A549 (cell line): ENCODE measurements around the gene TCF20. TPM values are rescaled to one million over a fixed set of nuclear protein-coding genes. Genes with fewer than 3 reads are reported as not detected.

Experiments
- ATAC-seq, 2 experiments: fragments of 200-7000 bp in 1 of 2; fragments of >200 bp in 1 of 2; cut with Nextera tagmentation in 1 of 2; cut with Tn5 transposase in 1 of 2; 3 replicates each; pipeline versions ENCODE4 v1.8.0 to v1.9.1; 2018 to 2020; ENCODE audit warnings: mild to moderate bottlenecking in 1 of 2, moderate library complexity in 1 of 2
- CTCF ChIA-PET: fragments of 300-600 bp; sonication (Branson Sonifier 250); formaldehyde crosslinking; extraction: SDS; loops from one replicate; lab custom pipeline; 2021; ENCODE audit warnings: antibody characterized with exemption, inconsistent platforms; lab: Yijun Ruan, JAX
- POLR2A ChIA-PET: fragments of 350-600 bp; formaldehyde crosslinking; extraction: SDS; loops from one replicate; lab custom pipeline; 2021; ENCODE audit warnings: antibody characterized with exemption, inconsistent platforms; lab: Yijun Ruan, JAX
- DNase-seq, 2 experiments: peaks; one replicate each; pipeline versions ENCODE4 v3.0.0 to v3.0.0-alpha.2; 2011 to 2016; ENCODE audit warnings: low read depth in 1 of 2, low spot score in 1 of 2
- FAIRE-seq: peaks from 2 replicates; lab custom pipeline; 2011; peaks lifted over from hg19 to GRCh38; lab: Jason Lieb, UNC
- H3K27ac ChIP-seq, 2 experiments: fragments of >200 bp; sonication (Bioruptor Twin); formaldehyde crosslinking; 3 replicates each; pipeline ENCODE4 v1.5.1; 2016 to 2017
- H3K4me1 ChIP-seq: fragments of >200 bp; sonication (Bioruptor Twin); formaldehyde crosslinking; 3 replicates; pipeline ENCODE4 v1.6.1; 2016
- H3K4me2 ChIP-seq: fragments of >200 bp; sonication (Bioruptor Twin); formaldehyde crosslinking; 3 replicates; pipeline ENCODE4 v1.6.1; 2016
- H3K4me3 ChIP-seq: fragments of >200 bp; sonication (Bioruptor Twin); formaldehyde crosslinking; 3 replicates; pipeline ENCODE4 v1.5.1; 2016
- H3K9me3 ChIP-seq: fragments of >200 bp; sonication (Bioruptor Twin); formaldehyde crosslinking; 3 replicates; pipeline ENCODE4 v1.6.1; 2016
- CEBPB ChIP-seq, 2 experiments: fragments of >200 bp in 1 of 2; sonication (Bioruptor Twin) in 1 of 2; formaldehyde crosslinking in 1 of 2; IDR thresholded peaks; 2 replicates each; pipeline ENCODE4 v1.6.1; 2012 to 2016
- CHD4 ChIP-seq: fragments of 200-600 bp; sonication (generic); IDR thresholded peaks from 2 replicates; pipeline ENCODE4 v1.6.1; 2016; ENCODE audit warnings: antibody characterized with exemption, mild to moderate bottlenecking, borderline replicate concordance
- EP300 ChIP-seq, 2 experiments: fragments of >200 bp; sonication (Bioruptor Twin); formaldehyde crosslinking; IDR thresholded peaks; 2 replicates in 1 of 2; 3 replicates in 1 of 2; pipeline ENCODE4 v1.6.1; 2016 to 2017
- ESRRA ChIP-seq: fragments of 150-350 bp; IDR thresholded peaks from 2 replicates; pipeline ENCODE4 v1.6.1; 2014; ENCODE audit warnings: mild to moderate bottlenecking, low read length, borderline replicate concordance
- FOSB ChIP-seq: fragments of 250-450 bp; sonication (Bioruptor Pico); IDR thresholded peaks from 2 replicates; pipeline ENCODE4 v1.5.0; 2020; ENCODE audit warnings: mild to moderate bottlenecking, moderate library complexity
- GATA3 ChIP-seq: IDR thresholded peaks from 2 replicates; pipeline ENCODE4 v1.6.1; 2012; ENCODE audit warnings: borderline replicate concordance
- HEYL ChIP-seq: fragments of 250-450 bp; sonication (Bioruptor Pico); IDR thresholded peaks from 2 replicates; pipeline ENCODE4 v1.8.0; 2021; ENCODE audit warnings: mild to moderate bottlenecking, moderate library complexity
- HOXA7 ChIP-seq: fragments of 250-450 bp; sonication (Bioruptor Pico); IDR thresholded peaks from 2 replicates; pipeline ENCODE4 v1.5.0; 2020; ENCODE audit warnings: mild to moderate bottlenecking, moderate library complexity
- HOXB5 ChIP-seq: fragments of 250-450 bp; sonication (Bioruptor Pico); IDR thresholded peaks from 2 replicates; pipeline ENCODE4 v1.5.0; 2020; ENCODE audit warnings: mild to moderate bottlenecking, moderate library complexity
- JUN ChIP-seq, 2 experiments: fragments of >200 bp; sonication (Bioruptor Twin); formaldehyde crosslinking; IDR thresholded peaks; 2 replicates in 1 of 2; 3 replicates in 1 of 2; pipeline ENCODE4 v1.6.1; 2016 to 2017
- JUNB ChIP-seq: fragments of >200 bp; sonication (Bioruptor Twin); formaldehyde crosslinking; IDR thresholded peaks from 2 replicates; pipeline ENCODE4 v1.6.1; 2016
- KDM5A ChIP-seq: fragments of 200-600 bp; sonication (generic); IDR thresholded peaks from 2 replicates; pipeline ENCODE4 v1.6.1; 2016; ENCODE audit warnings: antibody characterized with exemption, mild to moderate bottlenecking
- MAZ ChIP-seq: fragments of 150-350 bp; IDR thresholded peaks from 2 replicates; pipeline ENCODE4 v1.6.1; 2014; ENCODE audit warnings: antibody characterized with exemption, low read depth, low read length, borderline replicate concordance
- NR3C1 ChIP-seq: fragments of >200 bp; sonication (Bioruptor Twin); formaldehyde crosslinking; IDR thresholded peaks from 3 replicates; pipeline ENCODE4 v1.6.1; 2017
- PHF8 ChIP-seq: fragments of 200-600 bp; sonication (generic); IDR thresholded peaks from 2 replicates; pipeline ENCODE4 v1.6.1; 2016; ENCODE audit warnings: low read depth, mild to moderate bottlenecking, antibody characterized with exemption, moderate library complexity, borderline replicate concordance
- POLR2A ChIP-seq: IDR thresholded peaks from 2 replicates; pipeline ENCODE4 v1.6.1; 2012; ENCODE audit warnings: mild to moderate bottlenecking, low read length
- RCOR1 ChIP-seq: fragments of 150-350 bp; IDR thresholded peaks from 2 replicates; pipeline ENCODE4 v1.6.1; 2014; ENCODE audit warnings: antibody characterized with exemption, low read length, low read depth
- REST ChIP-seq: fragments of 200-600 bp; sonication (generic); IDR thresholded peaks from 2 replicates; pipeline ENCODE4 v1.6.1; 2016; ENCODE audit warnings: antibody characterized with exemption, mild to moderate bottlenecking, moderate library complexity
- RFX5 ChIP-seq: fragments of 450-650 bp; IDR thresholded peaks from 2 replicates; pipeline ENCODE4 v1.7.1; 2014; ENCODE audit warnings: antibody characterized with exemption, mild to moderate bottlenecking, moderate library complexity
- ZC3H11A ChIP-seq: fragments of 450-650 bp; IDR thresholded peaks from 2 replicates; pipeline ENCODE4 v1.6.1; 2014; ENCODE audit warnings: antibody characterized with exemption, mild to moderate bottlenecking
- ZFP36 ChIP-seq: fragments of 450-650 bp; IDR thresholded peaks from 2 replicates; pipeline ENCODE4 v1.6.1; 2014; ENCODE audit warnings: borderline replicate concordance; ENCODE audit not compliant: partially characterized antibody
- ZSCAN20 ChIP-seq: fragments of 250-450 bp; sonication (Bioruptor Pico); IDR thresholded peaks from 2 replicates; pipeline ENCODE4 v1.8.0; 2022; ENCODE audit warnings: mild to moderate bottlenecking, moderate library complexity
- WGBS: methylation state at CpG from one replicate; pipeline ENCODE4 v1.1.6; 2017; ENCODE audit errors: missing lambda C conversion rate; 5-methylcytosine and 5-hydroxymethylcytosine counted together
- polyA plus RNA-seq, 4 experiments: library from polyadenylated mRNA; depleted of rRNA in 3 of 4; stranded (reverse); fragments of >200 nt; fragmentation: RNase III in 1 of 4; extraction: RNeasy Plus Mini Kit Qiagen cat#74134 plus additional on column Dnase treatment in 1 of 4; gene quantifications; 2 replicates in 3 of 4; 3 replicates in 1 of 4; pipeline ENCODE4 v1.2.3, GENCODE V29; 2011 to 2017
- TF ChIP-seq, protein P1 (sequence below): fragments of >200 bp; sonication (Bioruptor Twin); formaldehyde crosslinking; IDR thresholded peaks from 3 replicates; pipeline ENCODE4 v1.6.1; 2016
- TF ChIP-seq, protein P2 (sequence below): IDR thresholded peaks from 2 replicates; pipeline ENCODE4 v1.6.1; 2012
- TF ChIP-seq, protein P3 (sequence below): fragments of 250-450 bp; sonication (Bioruptor Pico); IDR thresholded peaks from 2 replicates; pipeline ENCODE4 v1.5.0; 2020; ENCODE audit warnings: low read depth, mild to moderate bottlenecking, moderate library complexity
- TF ChIP-seq, protein P4 (sequence below): fragments of 250-450 bp; sonication (Bioruptor Pico); IDR thresholded peaks from 2 replicates; pipeline ENCODE4 v1.5.0; 2021; ENCODE audit warnings: mild to moderate bottlenecking, moderate library complexity, borderline replicate concordance

The TCF20 gene
- polyA plus RNA-seq, 2 of the 4 experiments (the other 2 are of a cell fraction), result 11.9 to 16.5 TPM

- DNase-seq (no peak), ATAC-seq (no peak), FAIRE-seq (no peak)
- H3K27ac ChIP-seq, result no peak overlapping the region
- TF ChIP-seq CEBPB (IDR thresholded peaks at IDR 0.05), result no peak
- TF ChIP-seq RCOR1, result no peak
- TF ChIP-seq MAZ, result no peak
- no peak for TF ChIP-seq JUN (IDR thresholded peaks at IDR 0.05)
- TF ChIP-seq GATA3, result no peak
- TF ChIP-seq HEYL (CRISPR knock-in tag), result no peak
- no peak for TF ChIP-seq KDM5A
- TF ChIP-seq ZSCAN20 (CRISPR knock-in tag), result no peak
- TF ChIP-seq HOXA7 (CRISPR knock-in tag), result no peak
- no peak for TF ChIP-seq ESRRA
- TF ChIP-seq, protein P1, sequence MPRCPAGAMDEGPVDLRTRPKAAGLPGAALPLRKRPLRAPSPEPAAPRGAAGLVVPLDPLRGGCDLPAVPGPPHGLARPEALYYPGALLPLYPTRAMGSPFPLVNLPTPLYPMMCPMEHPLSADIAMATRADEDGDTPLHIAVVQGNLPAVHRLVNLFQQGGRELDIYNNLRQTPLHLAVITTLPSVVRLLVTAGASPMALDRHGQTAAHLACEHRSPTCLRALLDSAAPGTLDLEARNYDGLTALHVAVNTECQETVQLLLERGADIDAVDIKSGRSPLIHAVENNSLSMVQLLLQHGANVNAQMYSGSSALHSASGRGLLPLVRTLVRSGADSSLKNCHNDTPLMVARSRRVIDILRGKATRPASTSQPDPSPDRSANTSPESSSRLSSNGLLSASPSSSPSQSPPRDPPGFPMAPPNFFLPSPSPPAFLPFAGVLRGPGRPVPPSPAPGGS, result no peak
- no peak overlapping the region for H3K4me2 ChIP-seq
- ChIA-PET CTCF (no interaction called here), POLR2A (no interaction called here)
- H3K9me3 ChIP-seq, result no peaks in the 10 kb centered on the region
- H3K4me3 ChIP-seq, result no peak overlapping the region
- WGBS, result 95% methylated on average over 2 of the region's 2 CpGs
- peaks cover 7% of the 10 kb centered on the region for H3K4me1 ChIP-seq
Measured at GRCh38 chr22:42257386-42257785, 13.1 kb downstream of the TCF20 start.

GRCh38 chr22:42256930-42257329 is 13.5 kb downstream of the TCF20 start:
- H3K27ac ChIP-seq, result no peak overlapping the region
- no peak for ATAC-seq
- CTCF ChIA-PET, result no interaction called here
- 89% methylated on average over 5 of the region's 5 CpGs for WGBS
- no peak overlapping the region for H3K4me2 ChIP-seq
- H3K4me1 ChIP-seq, result peaks cover 7% of the 10 kb centered on the region
- DNase-seq, result no peak
- no peak for TF ChIP-seq EP300 (IDR thresholded peaks at IDR 0.05)
- no peak for TF ChIP-seq RFX5
- TF ChIP-seq JUNB, result no peak
- TF ChIP-seq NR3C1, result no peak
- TF ChIP-seq ZFP36, result no peak
- no peak for TF ChIP-seq ESRRA
- TF ChIP-seq HOXA7 (CRISPR knock-in tag), result no peak
- TF ChIP-seq, protein P2, sequence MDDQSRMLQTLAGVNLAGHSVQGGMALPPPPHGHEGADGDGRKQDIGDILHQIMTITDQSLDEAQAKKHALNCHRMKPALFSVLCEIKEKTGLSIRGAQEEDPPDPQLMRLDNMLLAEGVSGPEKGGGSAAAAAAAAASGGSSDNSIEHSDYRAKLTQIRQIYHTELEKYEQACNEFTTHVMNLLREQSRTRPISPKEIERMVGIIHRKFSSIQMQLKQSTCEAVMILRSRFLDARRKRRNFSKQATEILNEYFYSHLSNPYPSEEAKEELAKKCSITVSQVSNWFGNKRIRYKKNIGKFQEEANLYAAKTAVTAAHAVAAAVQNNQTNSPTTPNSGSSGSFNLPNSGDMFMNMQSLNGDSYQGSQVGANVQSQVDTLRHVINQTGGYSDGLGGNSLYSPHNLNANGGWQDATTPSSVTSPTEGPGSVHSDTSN, result no peak
- TF ChIP-seq KDM5A, result no peak
- TF ChIP-seq PHF8, result no peak
- no peak for TF ChIP-seq POLR2A
- TF ChIP-seq JUN (IDR thresholded peaks at IDR 0.05), result no peak
- no peak for TF ChIP-seq ZC3H11A
- no peak for TF ChIP-seq HOXB5 (CRISPR knock-in tag)
- TF ChIP-seq, protein P3, sequence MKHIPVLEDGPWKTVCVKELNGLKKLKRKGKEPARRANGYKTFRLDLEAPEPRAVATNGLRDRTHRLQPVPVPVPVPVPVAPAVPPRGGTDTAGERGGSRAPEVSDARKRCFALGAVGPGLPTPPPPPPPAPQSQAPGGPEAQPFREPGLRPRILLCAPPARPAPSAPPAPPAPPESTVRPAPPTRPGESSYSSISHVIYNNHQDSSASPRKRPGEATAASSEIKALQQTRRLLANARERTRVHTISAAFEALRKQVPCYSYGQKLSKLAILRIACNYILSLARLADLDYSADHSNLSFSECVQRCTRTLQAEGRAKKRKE, result no peak
- no peak overlapping the region for H3K4me3 ChIP-seq
- POLR2A ChIA-PET, result no interaction called here
- H3K9me3 ChIP-seq, result no peaks in the 10 kb centered on the region
- no peak for FAIRE-seq

DNA sequence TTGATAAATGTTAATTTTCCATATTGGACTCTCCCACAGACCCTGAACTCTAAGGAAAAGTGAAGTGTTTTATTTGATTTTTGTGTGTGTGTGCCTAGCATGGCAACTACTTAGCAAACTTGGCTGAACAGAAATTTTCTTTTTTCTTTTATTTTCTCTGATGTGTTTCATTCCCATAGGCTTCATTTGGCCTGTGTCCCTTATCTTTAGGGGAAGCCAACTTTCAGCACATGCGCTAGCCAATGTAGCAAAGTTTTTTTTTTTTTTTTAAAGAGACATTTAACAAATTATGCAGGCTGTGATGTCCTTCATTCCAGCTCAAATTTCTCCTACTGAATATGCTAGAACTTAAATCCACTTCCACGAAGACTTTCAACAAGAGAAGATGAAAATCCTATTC is 14.2 kb downstream of the TCF20 start:
- H3K27ac ChIP-seq, result no peak overlapping the region
- ChIA-PET POLR2A (no interaction called here), CTCF (no interaction called here)
- no peak for DNase-seq
- H3K9me3 ChIP-seq, result no peaks in the 10 kb centered on the region
- ATAC-seq, result no peak
- H3K4me3 ChIP-seq, result no peak overlapping the region
- peaks cover 1% of the 10 kb centered on the region for H3K4me1 ChIP-seq
- 88% methylated on average over 2 of the region's 2 CpGs for WGBS
- H3K4me2 ChIP-seq, result no peak overlapping the region
- FAIRE-seq, result no peak
- TF ChIP-seq CHD4 (no peak), REST (no peak), FOSB (no peak), EP300 (IDR thresholded peaks at IDR 0.05) (no peak), ZFP36 (no peak)
- TF ChIP-seq, protein P4, sequence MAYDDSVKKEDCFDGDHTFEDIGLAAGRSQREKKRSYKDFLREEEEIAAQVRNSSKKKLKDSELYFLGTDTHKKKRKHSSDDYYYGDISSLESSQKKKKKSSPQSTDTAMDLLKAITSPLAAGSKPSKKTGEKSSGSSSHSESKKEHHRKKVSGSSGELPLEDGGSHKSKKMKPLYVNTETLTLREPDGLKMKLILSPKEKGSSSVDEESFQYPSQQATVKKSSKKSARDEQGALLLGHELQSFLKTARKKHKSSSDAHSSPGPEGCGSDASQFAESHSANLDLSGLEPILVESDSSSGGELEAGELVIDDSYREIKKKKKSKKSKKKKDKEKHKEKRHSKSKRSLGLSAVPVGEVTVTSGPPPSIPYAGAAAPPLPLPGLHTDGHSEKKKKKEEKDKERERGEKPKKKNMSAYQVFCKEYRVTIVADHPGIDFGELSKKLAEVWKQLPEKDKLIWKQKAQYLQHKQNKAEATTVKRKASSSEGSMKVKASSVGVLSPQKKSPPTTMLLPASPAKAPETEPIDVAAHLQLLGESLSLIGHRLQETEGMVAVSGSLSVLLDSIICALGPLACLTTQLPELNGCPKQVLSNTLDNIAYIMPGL, result no peak
- TF ChIP-seq, protein P1, result no peak
